A549 (cell line): ENCODE results near the gene KRTAP4-5. TPM values are rescaled to one million over a fixed set of nuclear protein-coding genes. Genes with fewer than 3 reads are reported as not detected.
"Not testable (repeated sequence)": the region's sequence is repeated elsewhere in the genome, so short reads cannot be mapped to it uniquely, and the experiment has no call there.

Experiments used
- ATAC-seq, 2 experiments: fragments of 200-7000 bp in 1 of 2; fragments of >200 bp in 1 of 2; cut with Nextera tagmentation in 1 of 2; cut with Tn5 transposase in 1 of 2; 3 replicates each; pipeline versions ENCODE4 v1.8.0 to v1.9.1; 2018 to 2020; ENCODE audit warnings: mild to moderate bottlenecking in 1 of 2, moderate library complexity in 1 of 2
- CTCF ChIA-PET: fragments of 300-600 bp; sonication (Branson Sonifier 250); formaldehyde crosslinking; extraction: SDS; loops from one replicate; lab custom pipeline; 2021; ENCODE audit warnings: antibody characterized with exemption, inconsistent platforms; lab: Yijun Ruan, JAX
- POLR2A ChIA-PET: fragments of 350-600 bp; formaldehyde crosslinking; extraction: SDS; loops from one replicate; lab custom pipeline; 2021; ENCODE audit warnings: antibody characterized with exemption, inconsistent platforms; lab: Yijun Ruan, JAX
- DNase-seq, 2 experiments: peaks; one replicate each; pipeline versions ENCODE4 v3.0.0 to v3.0.0-alpha.2; 2011 to 2016; ENCODE audit warnings: low read depth in 1 of 2, low spot score in 1 of 2
- FAIRE-seq: peaks from 2 replicates; lab custom pipeline; 2011; peaks lifted over from hg19 to GRCh38; lab: Jason Lieb, UNC
- H3K27ac ChIP-seq, 2 experiments: fragments of >200 bp; sonication (Bioruptor Twin); formaldehyde crosslinking; 3 replicates each; pipeline ENCODE4 v1.5.1; 2016 to 2017
- H3K4me1 ChIP-seq: fragments of >200 bp; sonication (Bioruptor Twin); formaldehyde crosslinking; 3 replicates; pipeline ENCODE4 v1.6.1; 2016
- H3K4me2 ChIP-seq: fragments of >200 bp; sonication (Bioruptor Twin); formaldehyde crosslinking; 3 replicates; pipeline ENCODE4 v1.6.1; 2016
- H3K4me3 ChIP-seq: fragments of >200 bp; sonication (Bioruptor Twin); formaldehyde crosslinking; 3 replicates; pipeline ENCODE4 v1.5.1; 2016
- H3K9me3 ChIP-seq: fragments of >200 bp; sonication (Bioruptor Twin); formaldehyde crosslinking; 3 replicates; pipeline ENCODE4 v1.6.1; 2016
- BHLHE40 ChIP-seq: IDR thresholded peaks from 2 replicates; pipeline ENCODE4 v1.6.1; 2012; ENCODE audit warnings: low read depth, low read length, inconsistent platforms
- CEBPB ChIP-seq, 2 experiments: fragments of >200 bp in 1 of 2; sonication (Bioruptor Twin) in 1 of 2; formaldehyde crosslinking in 1 of 2; IDR thresholded peaks; 2 replicates each; pipeline ENCODE4 v1.6.1; 2012 to 2016
- CHD4 ChIP-seq: fragments of 200-600 bp; sonication (generic); IDR thresholded peaks from 2 replicates; pipeline ENCODE4 v1.6.1; 2016; ENCODE audit warnings: antibody characterized with exemption, mild to moderate bottlenecking, borderline replicate concordance
- EHMT2 ChIP-seq: fragments of 200-600 bp; sonication (generic); IDR thresholded peaks from 2 replicates; pipeline ENCODE4 v1.6.1; 2016; ENCODE audit warnings: antibody characterized with exemption, low read depth, mild to moderate bottlenecking, moderate library complexity
- ESRRA ChIP-seq: fragments of 150-350 bp; IDR thresholded peaks from 2 replicates; pipeline ENCODE4 v1.6.1; 2014; ENCODE audit warnings: mild to moderate bottlenecking, low read length, borderline replicate concordance
- HOXA7 ChIP-seq: fragments of 250-450 bp; sonication (Bioruptor Pico); IDR thresholded peaks from 2 replicates; pipeline ENCODE4 v1.5.0; 2020; ENCODE audit warnings: mild to moderate bottlenecking, moderate library complexity
- JUNB ChIP-seq: fragments of >200 bp; sonication (Bioruptor Twin); formaldehyde crosslinking; IDR thresholded peaks from 2 replicates; pipeline ENCODE4 v1.6.1; 2016
- KDM1A ChIP-seq: fragments of 200-600 bp; sonication (generic); IDR thresholded peaks from 2 replicates; pipeline ENCODE4 v1.6.1; 2016; ENCODE audit warnings: low read depth, mild to moderate bottlenecking
- KDM5A ChIP-seq: fragments of 200-600 bp; sonication (generic); IDR thresholded peaks from 2 replicates; pipeline ENCODE4 v1.6.1; 2016; ENCODE audit warnings: antibody characterized with exemption, mild to moderate bottlenecking
- MAFK ChIP-seq: fragments of 450-650 bp; IDR thresholded peaks from 2 replicates; pipeline ENCODE4 v1.6.1; 2014; ENCODE audit not compliant: partially characterized antibody
- MAZ ChIP-seq: fragments of 150-350 bp; IDR thresholded peaks from 2 replicates; pipeline ENCODE4 v1.6.1; 2014; ENCODE audit warnings: antibody characterized with exemption, low read depth, low read length, borderline replicate concordance
- NFE2L2 ChIP-seq: fragments of 150-350 bp; conservative IDR thresholded peaks from 2 replicates; pipeline ENCODE4 v1.6.1; 2014; ENCODE audit warnings: low read length
- PHF8 ChIP-seq: fragments of 200-600 bp; sonication (generic); IDR thresholded peaks from 2 replicates; pipeline ENCODE4 v1.6.1; 2016; ENCODE audit warnings: low read depth, mild to moderate bottlenecking, antibody characterized with exemption, moderate library complexity, borderline replicate concordance
- RARB ChIP-seq: fragments of 250-450 bp; sonication (Bioruptor Pico); IDR thresholded peaks from 2 replicates; pipeline ENCODE4 v1.8.0; 2021; ENCODE audit warnings: mild to moderate bottlenecking, moderate library complexity
- RFX5 ChIP-seq: fragments of 450-650 bp; IDR thresholded peaks from 2 replicates; pipeline ENCODE4 v1.7.1; 2014; ENCODE audit warnings: antibody characterized with exemption, mild to moderate bottlenecking, moderate library complexity
- RNF2 ChIP-seq: fragments of 200-600 bp; sonication (generic); IDR thresholded peaks from 2 replicates; pipeline ENCODE4 v1.6.1; 2016; ENCODE audit warnings: low read depth, mild to moderate bottlenecking, antibody characterized with exemption, moderate library complexity, borderline replicate concordance
- TP53 ChIP-seq: fragments of 250-450 bp; sonication (Bioruptor Pico); IDR thresholded peaks from 2 replicates; pipeline ENCODE4 v1.5.0; 2021; ENCODE audit warnings: mild to moderate bottlenecking, moderate library complexity
- ZFP36 ChIP-seq: fragments of 450-650 bp; IDR thresholded peaks from 2 replicates; pipeline ENCODE4 v1.6.1; 2014; ENCODE audit warnings: borderline replicate concordance; ENCODE audit not compliant: partially characterized antibody
- ZNF302 ChIP-seq: fragments of 250-450 bp; sonication (Bioruptor Pico); IDR thresholded peaks from 2 replicates; pipeline ENCODE4 v1.9.0; 2021; ENCODE audit warnings: inconsistent platforms, mild to moderate bottlenecking, moderate library complexity
- WGBS: methylation state at CpG from one replicate; pipeline ENCODE4 v1.1.6; 2017; ENCODE audit errors: missing lambda C conversion rate; 5-methylcytosine and 5-hydroxymethylcytosine counted together
- polyA plus RNA-seq, 4 experiments: library from polyadenylated mRNA; depleted of rRNA in 3 of 4; stranded (reverse); fragments of >200 nt; fragmentation: RNase III in 1 of 4; extraction: RNeasy Plus Mini Kit Qiagen cat#74134 plus additional on column Dnase treatment in 1 of 4; gene quantifications; 2 replicates in 3 of 4; 3 replicates in 1 of 4; pipeline ENCODE4 v1.2.3, GENCODE V29; 2011 to 2017
- TF ChIP-seq, protein P1 (sequence below): IDR thresholded peaks from 2 replicates; pipeline ENCODE4 v1.6.1; 2012
- TF ChIP-seq, protein P2 (sequence below): fragments of 450-650 bp; IDR thresholded peaks from 2 replicates; pipeline ENCODE4 v1.6.1; 2014; ENCODE audit warnings: antibody characterized with exemption
- TF ChIP-seq, protein P3 (sequence below): fragments of >200 bp; sonication (Bioruptor Twin); formaldehyde crosslinking; IDR thresholded peaks from 3 replicates; pipeline ENCODE4 v1.6.1; 2016

Gene KRTAP4-5
- polyA plus RNA-seq, 2 of the 4 experiments (the other 2 are of a cell fraction), result not detected

DNA sequence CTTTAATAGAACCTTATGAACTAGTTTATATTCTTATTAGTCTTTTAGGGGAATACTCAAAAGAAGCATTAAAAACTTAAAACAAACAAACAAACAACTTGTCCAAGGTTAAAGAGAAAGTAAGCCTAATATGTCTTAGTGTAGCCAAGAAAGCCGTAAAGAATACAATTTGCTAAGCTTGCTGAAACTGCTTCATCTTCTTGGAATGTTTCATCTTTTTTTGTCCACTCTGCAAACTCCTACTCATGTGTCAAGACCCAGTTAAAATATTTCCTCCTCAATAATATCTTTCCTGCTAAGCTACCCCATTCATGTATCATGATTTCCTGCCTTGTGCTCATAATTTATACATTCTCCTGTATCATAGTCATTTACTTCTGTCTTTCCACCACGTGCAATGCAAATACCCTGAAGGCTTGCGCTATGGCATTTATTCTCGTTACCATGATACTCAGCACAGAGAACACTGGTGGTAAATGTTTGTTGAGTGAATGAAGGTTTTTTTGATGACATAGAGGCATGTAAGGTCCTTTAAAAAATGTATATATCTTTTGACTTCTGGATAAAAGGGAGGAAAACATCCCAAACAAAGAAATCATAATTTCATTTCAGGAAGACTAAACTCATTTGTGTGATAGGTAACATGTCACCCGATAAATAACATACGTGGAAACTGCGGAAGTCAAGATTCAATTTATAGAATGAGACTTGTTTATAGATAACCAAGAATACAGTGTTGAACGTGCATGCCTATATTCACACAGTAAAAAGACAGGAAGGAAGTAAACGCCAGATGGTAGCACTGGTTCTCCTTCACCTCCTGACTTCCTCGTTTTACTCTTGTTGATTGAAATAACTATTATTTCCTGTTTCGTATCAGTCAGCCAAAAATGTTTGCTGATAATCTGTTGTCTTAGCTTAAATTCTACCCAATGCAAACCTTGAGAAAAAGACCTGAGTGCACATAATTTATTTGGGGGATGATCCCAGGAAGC is 29.6 kb downstream of the KRTAP4-5 start:
- H3K9me3 ChIP-seq, ATAC-seq, H3K27ac ChIP-seq, CTCF ChIA-PET, H3K4me3 ChIP-seq, POLR2A ChIA-PET, DNase-seq, H3K4me1 ChIP-seq, H3K4me2 ChIP-seq: not testable (repeated sequence)
- FAIRE-seq, result peak; percentile 98
- WGBS, result 75% methylated on average over 11 of the region's 11 CpGs

DNA sequence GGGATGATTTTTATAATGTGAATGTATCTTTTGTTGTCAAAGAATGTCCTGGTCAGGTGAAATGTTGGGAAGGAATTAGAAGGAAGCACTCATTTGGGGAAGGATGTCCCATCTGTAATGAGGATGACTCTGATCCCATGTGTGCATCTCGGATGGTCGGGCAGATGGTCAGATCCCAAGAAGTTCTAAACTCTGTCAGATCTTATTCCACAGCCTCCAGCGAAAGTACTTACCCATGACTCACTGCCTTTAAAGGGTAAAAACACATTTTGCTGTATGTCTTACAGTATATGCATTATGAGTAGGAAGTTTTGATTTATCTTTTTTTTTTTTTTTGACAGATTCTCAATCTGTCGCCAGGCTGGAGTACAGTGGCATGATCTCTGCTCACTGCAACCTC is 30.9 kb downstream of the KRTAP4-5 start:
- ATAC-seq (no peak), FAIRE-seq (no peak), DNase-seq (no peak)
- Histone ChIP-seq H3K4me3 (no peak overlapping the region), H3K4me2 (no peak overlapping the region), H3K4me1 (no peaks in the 10 kb centered on the region), H3K27ac (no peak overlapping the region), H3K9me3 (no peaks in the 10 kb centered on the region)
- WGBS, result 70% methylated on average over 4 of the region's 4 CpGs
- ChIA-PET CTCF (no interaction called here), POLR2A (no interaction called here)
- TF ChIP-seq TP53 (CRISPR knock-in tag) (no peak), PHF8 (no peak), EHMT2 (no peak), JUNB (no peak), ZFP36 (no peak), KDM5A (no peak)

DNA sequence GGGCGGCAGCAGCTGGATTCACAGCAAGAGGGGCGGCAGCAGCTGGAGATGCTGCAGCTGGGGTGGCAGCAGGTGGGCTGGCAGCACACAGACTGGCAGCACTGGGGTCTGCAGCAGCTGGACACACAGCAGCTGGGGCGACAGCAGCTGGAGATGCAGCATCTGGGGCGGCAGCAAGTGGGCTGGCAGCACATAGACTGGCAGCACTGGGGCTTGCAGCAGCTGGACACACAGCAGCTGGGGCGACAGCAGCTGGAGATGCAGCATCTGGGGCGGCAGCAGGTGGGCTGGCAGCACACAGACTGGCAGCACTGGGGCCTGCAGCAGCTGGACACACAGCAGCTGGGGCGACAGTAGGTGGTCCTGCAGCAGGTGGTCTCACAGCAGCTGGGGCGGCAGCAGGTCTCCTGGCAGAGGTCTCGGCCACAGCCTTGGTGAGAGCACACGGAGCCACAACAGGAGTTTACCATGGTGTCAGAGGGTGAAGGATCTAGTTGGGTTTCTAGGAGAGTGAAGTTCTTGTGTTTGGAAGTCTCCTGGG is 31.7 kb downstream of the KRTAP4-5 start, which contains the start of gene KRTAP4-11:
Gene KRTAP4-11 (minus strand): TSS at position 528 of the 541 bp plus-strand sequence. CDS start 58 bp downstream, at position 470.
- DNase-seq, H3K4me1 ChIP-seq, FAIRE-seq, POLR2A ChIA-PET, H3K4me3 ChIP-seq, H3K9me3 ChIP-seq, H3K4me2 ChIP-seq, ATAC-seq, CTCF ChIA-PET, H3K27ac ChIP-seq: not testable (repeated sequence)
- WGBS, result 65% methylated on average over 6 of the region's 10 CpGs

DNA sequence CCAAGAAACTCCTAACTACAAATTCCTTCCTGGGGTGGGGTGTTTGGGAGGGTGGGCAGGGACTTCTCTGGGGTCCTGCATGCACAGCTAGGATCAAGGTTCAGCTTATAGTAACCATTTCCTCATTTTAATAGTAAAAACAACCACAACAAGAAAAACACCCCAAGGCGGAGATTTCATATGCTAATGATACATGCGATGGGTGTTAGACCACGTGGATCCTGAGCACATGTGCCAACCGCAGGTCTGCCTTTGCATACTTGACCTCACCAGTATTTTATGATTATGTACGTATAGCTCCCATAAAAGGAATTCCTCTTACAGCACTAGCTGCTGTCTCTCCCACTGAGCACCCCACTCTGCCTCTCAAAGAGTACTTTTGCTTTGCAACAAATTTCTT is 33.3 kb downstream of the KRTAP4-5 start:
- POLR2A ChIA-PET, result no interaction called here
- DNase-seq, result no peak
- H3K27ac ChIP-seq, result no peak overlapping the region
- 86% methylated on average over 5 of the region's 5 CpGs for WGBS
- TF ChIP-seq JUNB (no peak), ZNF302 (CRISPR knock-in tag) (no peak), RFX5 (no peak), RNF2 (no peak), KDM1A (no peak), KDM5A (no peak), MAZ (no peak), RARB (CRISPR knock-in tag) (no peak), HOXA7 (CRISPR knock-in tag) (no peak), BHLHE40 (no peak), CEBPB (IDR thresholded peaks at IDR 0.05) (no peak), NFE2L2 (no peak), CHD4 (no peak), ESRRA (no peak), MAFK (no peak)
- TF ChIP-seq, protein P1, sequence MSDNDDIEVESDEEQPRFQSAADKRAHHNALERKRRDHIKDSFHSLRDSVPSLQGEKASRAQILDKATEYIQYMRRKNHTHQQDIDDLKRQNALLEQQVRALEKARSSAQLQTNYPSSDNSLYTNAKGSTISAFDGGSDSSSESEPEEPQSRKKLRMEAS, result no peak
- TF ChIP-seq, protein P2, sequence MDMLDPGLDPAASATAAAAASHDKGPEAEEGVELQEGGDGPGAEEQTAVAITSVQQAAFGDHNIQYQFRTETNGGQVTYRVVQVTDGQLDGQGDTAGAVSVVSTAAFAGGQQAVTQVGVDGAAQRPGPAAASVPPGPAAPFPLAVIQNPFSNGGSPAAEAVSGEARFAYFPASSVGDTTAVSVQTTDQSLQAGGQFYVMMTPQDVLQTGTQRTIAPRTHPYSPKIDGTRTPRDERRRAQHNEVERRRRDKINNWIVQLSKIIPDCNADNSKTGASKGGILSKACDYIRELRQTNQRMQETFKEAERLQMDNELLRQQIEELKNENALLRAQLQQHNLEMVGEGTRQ, result no peak
- TF ChIP-seq, protein P3, sequence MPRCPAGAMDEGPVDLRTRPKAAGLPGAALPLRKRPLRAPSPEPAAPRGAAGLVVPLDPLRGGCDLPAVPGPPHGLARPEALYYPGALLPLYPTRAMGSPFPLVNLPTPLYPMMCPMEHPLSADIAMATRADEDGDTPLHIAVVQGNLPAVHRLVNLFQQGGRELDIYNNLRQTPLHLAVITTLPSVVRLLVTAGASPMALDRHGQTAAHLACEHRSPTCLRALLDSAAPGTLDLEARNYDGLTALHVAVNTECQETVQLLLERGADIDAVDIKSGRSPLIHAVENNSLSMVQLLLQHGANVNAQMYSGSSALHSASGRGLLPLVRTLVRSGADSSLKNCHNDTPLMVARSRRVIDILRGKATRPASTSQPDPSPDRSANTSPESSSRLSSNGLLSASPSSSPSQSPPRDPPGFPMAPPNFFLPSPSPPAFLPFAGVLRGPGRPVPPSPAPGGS, result no peak
- TF ChIP-seq, all 56 proteins: peak for 0
- Histone ChIP-seq H3K4me3 (no peak overlapping the region), H3K4me2 (no peak overlapping the region), H3K9me3 (peaks cover 5% of the 10 kb centered on the region; the same call in 1 of the 3 replicates), H3K4me1 (no peaks in the 10 kb centered on the region)
- no peak for ATAC-seq
- no peak for FAIRE-seq
- CTCF ChIA-PET, result no interaction called here
